KMS-11 (cell line): ENCODE data around the gene GRIP2.

ENCODE experiments used
- H2AFZ ChIP-seq: fragments of 200-600 bp; sonication (generic); 2 replicates; pipeline ENCODE4 v1.6.1; 2016; ENCODE audit warnings: antibody characterized with exemption, mixed run types, low read depth
- H3K27ac ChIP-seq: fragments of 200-600 bp; sonication (generic); 2 replicates; pipeline ENCODE4 v1.6.1; 2016; ENCODE audit warnings: mild to moderate bottlenecking, mixed run types
- H3K27me3 ChIP-seq: fragments of 200-600 bp; sonication (generic); 2 replicates; pipeline ENCODE4 v1.6.1; 2017; ENCODE audit warnings: mild to moderate bottlenecking, low read depth, mixed run types, moderate library complexity; ENCODE audit not compliant: insufficient read depth
- H3K36me3 ChIP-seq: fragments of 200-600 bp; sonication (generic); 2 replicates; pipeline ENCODE4 v1.6.1; 2017; ENCODE audit warnings: mild to moderate bottlenecking, mixed run types; ENCODE audit not compliant: insufficient read depth
- H3K4me1 ChIP-seq: fragments of 200-600 bp; sonication (generic); 2 replicates; pipeline ENCODE4 v1.6.1; 2016; ENCODE audit warnings: mild to moderate bottlenecking, low read depth, mixed run types; ENCODE audit not compliant: poor library complexity, severe bottlenecking
- H3K4me2 ChIP-seq: fragments of 200-600 bp; sonication (generic); 2 replicates; pipeline ENCODE4 v1.7.0; 2016; ENCODE audit warnings: mild to moderate bottlenecking, mixed run types
- H3K4me3 ChIP-seq: fragments of 200-600 bp; sonication (generic); IDR thresholded peaks from 2 replicates; pipeline ENCODE4 v1.6.1; 2017; ENCODE audit warnings: low read depth, low read length, mixed read lengths; ENCODE audit not compliant: insufficient read depth
- H3K79me2 ChIP-seq: fragments of 200-600 bp; sonication (generic); 2 replicates; pipeline ENCODE4 v1.6.1; 2016; ENCODE audit warnings: low read depth, mixed run types; ENCODE audit not compliant: insufficient read depth
- H3K9ac ChIP-seq: fragments of 200-600 bp; sonication (generic); 2 replicates; pipeline ENCODE4 v1.6.1; 2016; ENCODE audit warnings: mild to moderate bottlenecking, mixed run types
- H4K20me1 ChIP-seq: fragments of 200-600 bp; sonication (generic); 2 replicates; pipeline ENCODE4 v1.6.1; 2016; ENCODE audit warnings: mild to moderate bottlenecking, mixed run types; ENCODE audit not compliant: insufficient read depth
- TF ChIP-seq, protein P1 (sequence below): fragments of 200-600 bp; sonication (generic); conservative IDR thresholded peaks from 2 replicates; pipeline ENCODE4 v1.6.1; 2017; ENCODE audit warnings: low read depth, mild to moderate bottlenecking, antibody characterized with exemption, low read length, moderate library complexity, mixed read lengths

GRIP2 gene

GRCh38 chr3:14536055-14536815, 3.9 kb downstream of the GRIP2 start:
- H3K27me3 ChIP-seq: no peaks in the 10 kb centered on the region
- H3K4me1 ChIP-seq: no peaks in the 10 kb centered on the region
- no peak overlapping the region for H3K4me3 ChIP-seq
- no peak overlapping the region for H3K9ac ChIP-seq
- no peaks in the 10 kb centered on the region for H3K79me2 ChIP-seq
- no peak overlapping the region for H3K27ac ChIP-seq
- no peaks in the 10 kb centered on the region for H4K20me1 ChIP-seq
- TF ChIP-seq, protein P1, sequence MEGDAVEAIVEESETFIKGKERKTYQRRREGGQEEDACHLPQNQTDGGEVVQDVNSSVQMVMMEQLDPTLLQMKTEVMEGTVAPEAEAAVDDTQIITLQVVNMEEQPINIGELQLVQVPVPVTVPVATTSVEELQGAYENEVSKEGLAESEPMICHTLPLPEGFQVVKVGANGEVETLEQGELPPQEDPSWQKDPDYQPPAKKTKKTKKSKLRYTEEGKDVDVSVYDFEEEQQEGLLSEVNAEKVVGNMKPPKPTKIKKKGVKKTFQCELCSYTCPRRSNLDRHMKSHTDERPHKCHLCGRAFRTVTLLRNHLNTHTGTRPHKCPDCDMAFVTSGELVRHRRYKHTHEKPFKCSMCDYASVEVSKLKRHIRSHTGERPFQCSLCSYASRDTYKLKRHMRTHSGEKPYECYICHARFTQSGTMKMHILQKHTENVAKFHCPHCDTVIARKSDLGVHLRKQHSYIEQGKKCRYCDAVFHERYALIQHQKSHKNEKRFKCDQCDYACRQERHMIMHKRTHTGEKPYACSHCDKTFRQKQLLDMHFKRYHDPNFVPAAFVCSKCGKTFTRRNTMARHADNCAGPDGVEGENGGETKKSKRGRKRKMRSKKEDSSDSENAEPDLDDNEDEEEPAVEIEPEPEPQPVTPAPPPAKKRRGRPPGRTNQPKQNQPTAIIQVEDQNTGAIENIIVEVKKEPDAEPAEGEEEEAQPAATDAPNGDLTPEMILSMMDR: no peak
- no peak overlapping the region for H3K4me2 ChIP-seq
- no peak overlapping the region for H2AFZ ChIP-seq
- H3K36me3 ChIP-seq: no peaks in the 10 kb centered on the region

DNA sequence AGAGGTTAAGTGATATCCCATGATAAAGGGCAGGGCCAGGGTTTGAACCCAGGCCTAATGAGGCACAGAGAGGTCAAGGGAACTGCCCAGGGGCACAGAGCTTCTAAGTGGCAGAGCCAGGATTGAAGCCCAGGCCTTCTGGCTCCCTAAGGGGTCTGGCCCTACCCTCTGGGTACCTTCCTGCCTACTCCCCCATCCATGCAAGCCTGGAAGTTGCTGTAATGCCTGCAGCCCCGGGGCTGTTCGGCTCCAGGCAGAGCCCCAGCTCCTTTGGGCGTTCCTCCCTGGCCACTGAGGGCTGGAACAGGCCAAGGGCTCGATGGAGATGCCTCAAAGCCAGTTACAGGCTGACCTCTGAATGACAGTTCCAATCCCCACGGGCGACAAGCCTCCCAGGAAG, 4.5 kb downstream of the GRIP2 start:
- no peaks in the 10 kb centered on the region for H3K4me1 ChIP-seq
- H3K4me2 ChIP-seq: no peak overlapping the region
- TF ChIP-seq, protein P1: no peak
- no peak overlapping the region for H2AFZ ChIP-seq
- no peaks in the 10 kb centered on the region for H3K79me2 ChIP-seq
- H3K27me3 ChIP-seq: no peaks in the 10 kb centered on the region
- no peaks in the 10 kb centered on the region for H3K36me3 ChIP-seq
- no peak overlapping the region for H3K27ac ChIP-seq
- H4K20me1 ChIP-seq: no peaks in the 10 kb centered on the region
- H3K9ac ChIP-seq: no peak overlapping the region
- no peak overlapping the region for H3K4me3 ChIP-seq

DNA sequence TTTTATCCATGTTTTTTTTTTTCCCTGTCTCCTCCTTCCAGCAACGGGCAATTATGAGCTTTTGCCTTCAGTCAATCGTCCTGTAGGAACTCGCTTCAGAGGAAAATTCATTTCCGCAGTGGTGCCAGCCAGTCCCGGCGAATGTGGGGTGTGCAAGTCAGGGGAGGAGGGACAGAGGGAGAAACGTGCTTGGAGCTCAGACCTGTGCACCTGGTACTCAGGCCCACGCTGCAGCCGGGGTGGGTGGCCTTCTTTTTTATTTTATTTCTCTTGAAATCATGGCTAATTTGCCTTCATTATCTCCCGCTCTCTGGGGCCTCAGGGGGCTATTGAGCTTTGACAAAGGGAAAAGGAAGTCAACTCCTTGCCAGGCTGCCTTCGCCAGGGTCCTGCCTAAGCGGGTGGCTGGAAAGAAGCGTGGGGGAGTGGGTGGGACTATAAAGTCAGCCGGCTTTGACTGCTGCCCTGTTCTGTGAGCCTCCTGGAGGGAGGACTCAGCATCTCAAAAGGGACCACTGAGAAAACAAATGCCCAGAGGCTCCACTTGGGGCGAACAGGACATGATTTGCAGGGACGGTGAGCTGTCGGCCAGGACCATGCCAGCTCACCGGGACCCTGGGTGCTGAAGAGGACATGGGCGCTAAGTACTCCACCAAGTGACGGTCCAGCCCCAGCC, 5.5 kb downstream of the GRIP2 start:
- TF ChIP-seq, protein P1: no peak
- Histone ChIP-seq H3K4me3 (no peak overlapping the region), H2AFZ (no peak overlapping the region), H3K4me1 (no peaks in the 10 kb centered on the region), H3K36me3 (no peaks in the 10 kb centered on the region), H3K27ac (no peak overlapping the region), H4K20me1 (no peaks in the 10 kb centered on the region), H3K9ac (no peak overlapping the region), H3K79me2 (no peaks in the 10 kb centered on the region), H3K27me3 (no peaks in the 10 kb centered on the region), H3K4me2 (no peak overlapping the region)

DNA sequence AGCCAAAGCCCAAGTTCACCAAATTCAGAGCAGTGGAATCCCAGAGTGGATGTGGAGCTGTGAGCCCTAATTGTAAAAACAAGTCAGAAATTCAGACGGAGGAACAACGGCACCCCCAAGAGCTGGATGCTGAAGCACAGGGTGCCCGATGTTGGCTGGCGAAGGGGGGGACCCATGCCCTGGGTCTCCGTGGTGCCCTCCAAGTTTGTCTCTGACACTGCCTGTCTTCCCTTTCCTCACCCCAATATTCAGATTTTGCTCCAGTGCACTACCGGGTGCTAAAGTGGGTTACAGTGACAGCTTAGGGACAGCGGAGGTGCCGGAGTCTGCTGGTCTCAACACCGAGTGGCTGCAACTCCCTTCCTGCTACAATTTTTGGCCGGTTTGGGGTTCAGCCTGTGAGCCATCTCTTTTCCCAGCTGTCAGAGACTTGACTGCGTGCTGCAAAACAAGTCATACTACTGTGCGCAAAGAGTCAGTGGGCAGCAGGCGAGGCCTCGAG, 6.6 kb downstream of the GRIP2 start:
- H3K27ac ChIP-seq: no peak overlapping the region
- TF ChIP-seq, protein P1: no peak
- H3K4me3 ChIP-seq: no peak overlapping the region
- no peak overlapping the region for H3K4me2 ChIP-seq
- no peaks in the 10 kb centered on the region for H3K4me1 ChIP-seq
- H3K27me3 ChIP-seq: no peaks in the 10 kb centered on the region
- H3K79me2 ChIP-seq: no peaks in the 10 kb centered on the region
- no peaks in the 10 kb centered on the region for H3K36me3 ChIP-seq
- no peak overlapping the region for H2AFZ ChIP-seq
- no peaks in the 10 kb centered on the region for H4K20me1 ChIP-seq
- H3K9ac ChIP-seq: no peak overlapping the region
